ENCODE measurements around the gene FLAD1. TPM values are rescaled to one million over a fixed set of nuclear protein-coding genes. Genes with fewer than 3 reads are reported as not detected.

FLAD1 gene
- total RNA-seq, 2 experiments from 2014 or later = 16.7 to 19.4 TPM

- peaks cover 16% of the 10 kb centered on the region for H3K4me1 Mint-ChIP-seq (ENCODE audit: low read depth)
These were observed 7.1 kb downstream of the FLAD1 start for GRCh38 chr1:154990276-154990675.

DNA sequence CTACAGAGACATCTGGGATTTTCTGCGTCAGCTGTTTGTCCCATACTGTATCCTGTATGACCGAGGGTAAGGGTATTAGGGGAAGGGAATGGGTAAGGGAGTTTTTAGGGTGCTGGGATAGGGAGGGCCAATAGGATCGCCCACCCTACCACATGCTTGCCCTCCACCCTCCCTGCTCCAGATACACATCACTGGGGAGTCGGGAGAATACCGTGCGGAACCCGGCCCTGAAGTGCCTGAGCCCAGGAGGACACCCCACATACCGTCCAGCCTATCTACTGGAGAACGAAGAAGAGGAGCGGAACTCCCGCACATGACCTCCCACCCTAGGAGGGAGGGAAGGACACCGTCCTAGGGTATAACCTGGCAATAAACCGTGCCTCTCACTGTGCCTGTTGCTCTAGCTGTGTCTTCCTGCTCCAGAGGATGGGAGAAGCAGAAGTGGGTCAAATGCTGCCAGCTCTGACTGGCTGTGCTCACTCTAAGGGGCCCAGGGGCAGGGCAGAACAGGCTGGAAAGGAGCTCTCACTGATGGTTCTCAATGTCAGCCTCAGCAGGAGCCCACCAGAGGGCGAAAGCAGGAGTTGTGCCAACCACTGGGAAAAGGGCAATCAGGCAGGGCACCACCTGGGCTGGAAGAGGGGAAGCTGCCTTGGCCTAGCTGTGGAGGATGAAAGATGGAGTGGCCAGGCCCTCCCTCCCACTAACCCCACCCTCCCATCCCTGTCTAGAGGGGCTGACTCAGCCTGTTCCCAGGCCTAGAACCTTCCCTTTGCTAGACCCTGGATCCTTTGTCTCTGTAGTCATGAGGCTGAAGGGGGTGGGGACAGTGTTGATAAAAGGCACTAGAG lies 9.8 kb downstream of the FLAD1 start:
- no peak for ATAC-seq (ENCODE audit: poor library complexity)
- POLR2A ChIA-PET = interaction anchor here (1.0 to 2.5 kb wide), 4 partner anchors 8 to 38 kb away, joined by 3 to 19 read pairs (median 12); partner anchors contain the start of genes FLAD1 and PBXIP1

More at GRCh38 chr1:154990276-154990675, 7.1 kb downstream of the FLAD1 start:
- ATAC-seq (ENCODE audit: poor library complexity) (no peak), DNase-seq (no peak)
- H3K27ac Mint-ChIP-seq = no peak overlapping the region
- no peaks in the 10 kb centered on the region for H3K9me3 ChIP-seq (ENCODE audit: control insufficient read depth in 1 of 2, insufficient read depth in 1 of 2, low read length in 2 of 2)
- no peak overlapping the region for H3K4me3 ChIP-seq (ENCODE audit: low read length)
- peaks cover 26% of the 10 kb centered on the region for H3K4me1 ChIP-seq (ENCODE audit: insufficient read depth, low read length)
- no peaks in the 10 kb centered on the region for H3K27me3 ChIP-seq (ENCODE audit: control insufficient read depth in 1 of 2, insufficient read depth in 2 of 2, low read length in 2 of 2)
- ChIA-PET CTCF (interaction anchor here (1.3 to 1.7 kb wide), 2 partner anchors 9 to 27 kb away, joined by 3 to 6 read pairs; no protein-coding TSS in a partner anchor), POLR2A (interaction anchor here (0.7 kb wide), 1 partner anchor 27 kb away, joined by 3 read pairs; no protein-coding TSS in a partner anchor)
- H3K4me3 Mint-ChIP-seq = no peak overlapping the region
- H3K9me3 Mint-ChIP-seq = no peaks in the 10 kb centered on the region
- H3K36me3 ChIP-seq (ENCODE audit: insufficient read depth, low read length) = peaks cover 50% of the 10 kb centered on the region
- intact Hi-C loops (cut with DNase I, micrococcal nuclease) = no loop called here
- no peak for TF ChIP-seq CTCF (IDR thresholded peaks at IDR 0.05)
- H3K27ac ChIP-seq (ENCODE audit: low read depth in 1 of 2, low read length in 2 of 2) = no peak overlapping the region
- no peaks in the 10 kb centered on the region for H3K27me3 Mint-ChIP-seq
- H3K36me3 Mint-ChIP-seq (ENCODE audit: low read depth) = peaks cover 33% of the 10 kb centered on the region

More for the DNA sequence above, 9.8 kb downstream of the FLAD1 start:
- Mint-ChIP-seq H3K36me3 (ENCODE audit: low read depth) (peaks cover 26% of the 10 kb centered on the region), H3K27ac (no peak overlapping the region), H3K4me3 (no peak overlapping the region), H3K27me3 (no peaks in the 10 kb centered on the region), H3K4me1 (ENCODE audit: low read depth) (peaks cover 33% of the 10 kb centered on the region), H3K9me3 (no peaks in the 10 kb centered on the region)
- Histone ChIP-seq H3K4me1 (ENCODE audit: insufficient read depth, low read length) (peaks cover 33% of the 10 kb centered on the region), H3K36me3 (ENCODE audit: insufficient read depth, low read length) (peaks cover 39% of the 10 kb centered on the region), H3K4me3 (ENCODE audit: low read length) (no peak overlapping the region), H3K9me3 (ENCODE audit: control insufficient read depth in 1 of 2, insufficient read depth in 1 of 2, low read length in 2 of 2) (no peaks in the 10 kb centered on the region), H3K27me3 (ENCODE audit: control insufficient read depth in 1 of 2, insufficient read depth in 2 of 2, low read length in 2 of 2) (no peaks in the 10 kb centered on the region), H3K27ac (ENCODE audit: low read depth in 1 of 2, low read length in 2 of 2) (no peak overlapping the region)
- TF ChIP-seq CTCF (IDR thresholded peaks at IDR 0.05) = no peak
- CTCF ChIA-PET = interaction anchor here (1.3 to 13.2 kb wide), 2 partner anchors 9 to 26 kb away, joined by 3 to 159 read pairs; no protein-coding TSS in a partner anchor
- intact Hi-C loops (cut with DNase I, micrococcal nuclease) = no loop called here
- no peak for DNase-seq

Measured in CD4-positive, alpha-beta T cell (primary cell).